ENCODE results near the gene SLC15A5.

GRCh38 chr12:16175840-16176239 lies 101.6 kb downstream of the SLC15A5 start:
- no peak for TF ChIP-seq EZH2 (IDR thresholded peaks at IDR 0.05; ENCODE audit: low read depth)
- no peak for TF ChIP-seq CTCF (conservative IDR thresholded peaks at IDR 0.05)

All from PC-9 (cell line).